Pancreas (tissue), 10 donors: ENCODE measurements around the gene CCDC88B. TPM values are rescaled to one million over a fixed set of nuclear protein-coding genes. Genes with fewer than 3 reads are reported as not detected.

Experiments used
- ATAC-seq, 4 donors: fragments of 200-7000 bp; cut with Tn5 transposase; one replicate each; pipeline versions ENCODE4 v1.8.0 to v1.9.1; 2020; ENCODE audit warnings: mild to moderate bottlenecking in 4 of 4, moderate library complexity in 4 of 4
- DNase-seq, 6 donors: peaks; one replicate each; pipeline ENCODE4 v3.0.0-alpha.2; 2020
- FAIRE-seq: peaks from 2 replicates; lab custom pipeline; 2012; peaks lifted over from hg19 to GRCh38; lab: Jason Lieb, UNC
- H3K27ac ChIP-seq, 4 donors: fragments of 200-600 bp; sonication (generic); 1 replicate in 3 of 4; 2 replicates in 1 of 4; pipeline versions ENCODE4 v1.5.0 to v1.8.0; 2020
- H3K27me3 ChIP-seq, 4 donors: fragments of 200-600 bp; one replicate each; pipeline ENCODE4 v1.8.0; 2021
- H3K36me3 ChIP-seq, 3 donors: fragments of 200-600 bp; sonication (generic) in 1 of 3; one replicate each; pipeline versions ENCODE4 v1.5.0 to v1.8.0; 2020 to 2021
- H3K4me1 ChIP-seq, 3 donors: fragments of 200-600 bp; one replicate each; pipeline ENCODE4 v1.8.0; 2021
- H3K4me3 ChIP-seq, 4 donors: fragments of 200-600 bp; sonication (generic) in 2 of 4; one replicate each; pipeline versions ENCODE4 v1.5.0 to v1.8.0; 2020 to 2021
- H3K9me3 ChIP-seq, 4 donors: fragments of 200-600 bp; one replicate each; pipeline ENCODE4 v1.8.0; 2021
- CTCF ChIP-seq, 4 donors: fragments of 200-600 bp; sonication (generic) in 3 of 4; IDR thresholded peaks; one replicate each; pipeline versions ENCODE4 v1.5.0 to v1.8.0; 2021; ENCODE audit warnings: antibody characterized with exemption in 4 of 4
- WGBS, 2 donors: extraction: QIAGEN DNeasy Blood & Tissue Kit; methylation state at CpG; one replicate each; pipeline ENCODE4 v1.1.7; 2013; 5-methylcytosine and 5-hydroxymethylcytosine counted together
- intact Hi-C, 3 donors: fragments of 100-400 bp; cut with DNase I; formaldehyde crosslinking; loops; one replicate each; pipeline versions ENCODE4 v1.11.1 to v1.14.2; 2022
- polyA plus RNA-seq, 2 donors: library from polyadenylated mRNA; stranded (reverse); fragments of 200-250 nt; gene quantifications; one replicate each; pipeline ENCODE4 v1.2.3, GENCODE V29; 2013
- total RNA-seq, 6 donors: library from RNA; stranded (reverse); fragmentation: NEBNext Ultra II Directional in 4 of 6; extraction: Animal tissue kit (Norgen Biotek cat#: 25700) in 4 of 6; gene quantifications; one replicate each; pipeline versions ENCODE4 v1.2.1 to v1.2.4, GENCODE V29; 2021 to 2023
- donor health status: healthy with polysubstance abuse.
- donor health status: DM: no; HTN: no; CAD: no; lungs with moderate emphysema.
- donor health status: DM: no; HTN: no; CAD: no.
- donor health status: control.
- donor health status: control.
- donor health status: Bipolar disorder and iron deficiency.
- donor health status: DM: yes; HTN: yes; CAD: no.
- donor health status: DM: no; HTN: no; CAD: no.
- donor health status: DM: no; HTN: no; CAD: no.
- donor health status: DM: yes; HTN: yes; CAD: no.

The CCDC88B gene
- total and polyA plus RNA-seq, 8 donors: 3.0 to 50.0 (median 6.4) TPM

- peaks cover 0 to 21% (median 3%) of the 10 kb centered on the region in 3 donors for H3K36me3 ChIP-seq
- H3K27ac ChIP-seq: no peak overlapping the region
- peaks cover 8 to 17% (median 10%) of the 10 kb centered on the region in 3 donors for H3K4me1 ChIP-seq
- FAIRE-seq (no peak), DNase-seq (no peak), ATAC-seq (no peak)
- H3K27me3 ChIP-seq: no peaks in the 10 kb centered on the region
- no peak for TF ChIP-seq CTCF (IDR thresholded peaks at IDR 0.05)
- H3K9me3 ChIP-seq: no peaks in the 10 kb centered on the region
- WGBS, 2 donors: 95 to 99% methylated on average over 14 to 18 of the region's 18 CpGs
- intact Hi-C loops: no loop called here
- H3K4me3 ChIP-seq: no peak overlapping the region
Measured at GRCh38 chr11:64361659-64362058, 21.7 kb downstream of the CCDC88B start.

GRCh38 chr11:64362339-64362738 is 22.3 kb downstream of the CCDC88B start:
- DNase-seq (no peak), FAIRE-seq (no peak), ATAC-seq (no peak)
- Histone ChIP-seq H3K36me3 (peaks cover 0 to 21% (median 3%) of the 10 kb centered on the region in 3 donors), H3K27me3 (no peaks in the 10 kb centered on the region), H3K27ac (no peak overlapping the region), H3K9me3 (no peaks in the 10 kb centered on the region), H3K4me1 (peaks cover 8 to 17% (median 10%) of the 10 kb centered on the region in 3 donors), H3K4me3 (no peak overlapping the region)
- intact Hi-C loops: no loop called here
- WGBS, 2 donors: 93 to 95% methylated on average over 10 of the region's 10 CpGs
- TF ChIP-seq CTCF (IDR thresholded peaks at IDR 0.05): no peak

GRCh38 chr11:64364435-64364834 is 24.4 kb downstream of the CCDC88B start:
- intact Hi-C loops: no loop called here
- no peak for ATAC-seq
- Histone ChIP-seq H3K9me3 (no peaks in the 10 kb centered on the region), H3K27ac (no peak overlapping the region), H3K4me3 (no peak overlapping the region), H3K4me1 (peaks cover 0 to 8% (median 0%) of the 10 kb centered on the region in 3 donors), H3K36me3 (peaks cover 0 to 24% (median 7%) of the 10 kb centered on the region in 3 donors), H3K27me3 (no peaks in the 10 kb centered on the region)
- no peak for DNase-seq
- 90 to 92% methylated on average over 6 of the region's 6 CpGs for WGBS, 2 donors
- no peak for FAIRE-seq
- TF ChIP-seq CTCF (IDR thresholded peaks at IDR 0.05): no peak

GRCh38 chr11:64364911-64365310 is 24.9 kb downstream of the CCDC88B start:
- ATAC-seq (no peak), DNase-seq (no peak), FAIRE-seq (no peak)
- no peak overlapping the region for H3K27ac ChIP-seq
- H3K36me3 ChIP-seq: peaks cover 0 to 29% (median 7%) of the 10 kb centered on the region in 3 donors
- WGBS, 2 donors: 88 to 95% methylated on average over 4 of the region's 4 CpGs
- no peak overlapping the region for H3K4me3 ChIP-seq
- H3K4me1 ChIP-seq: peaks cover 0 to 3% (median 0%) of the 10 kb centered on the region in 3 donors
- intact Hi-C loops: no loop called here
- no peaks in the 10 kb centered on the region for H3K9me3 ChIP-seq
- no peaks in the 10 kb centered on the region for H3K27me3 ChIP-seq
- no peak for TF ChIP-seq CTCF (IDR thresholded peaks at IDR 0.05)

- Histone ChIP-seq H3K4me1 (no peaks in the 10 kb centered on the region), H3K27ac (no peak overlapping the region), H3K27me3 (no peaks in the 10 kb centered on the region), H3K4me3 (no peak overlapping the region), H3K9me3 (no peaks in the 10 kb centered on the region), H3K36me3 (peaks cover 0 to 29% (median 7%) of the 10 kb centered on the region in 3 donors)
- DNase-seq (no peak), FAIRE-seq (no peak), ATAC-seq (no peak)
- intact Hi-C loops: no loop called here
- no peak for TF ChIP-seq CTCF (IDR thresholded peaks at IDR 0.05)
- WGBS, 2 donors: 89 to 100% methylated on average over 1 of the region's 1 CpG
Measured at GRCh38 chr11:64366751-64367150, 26.7 kb downstream of the CCDC88B start.
